ELR (cell line): ENCODE data around the gene OVCH1.

ENCODE experiments used
- DNase-seq: peaks from one replicate; pipeline ENCODE4 v3.0.0-alpha.2; 2015; ENCODE audit warnings: low read depth

The OVCH1 gene, protein sequence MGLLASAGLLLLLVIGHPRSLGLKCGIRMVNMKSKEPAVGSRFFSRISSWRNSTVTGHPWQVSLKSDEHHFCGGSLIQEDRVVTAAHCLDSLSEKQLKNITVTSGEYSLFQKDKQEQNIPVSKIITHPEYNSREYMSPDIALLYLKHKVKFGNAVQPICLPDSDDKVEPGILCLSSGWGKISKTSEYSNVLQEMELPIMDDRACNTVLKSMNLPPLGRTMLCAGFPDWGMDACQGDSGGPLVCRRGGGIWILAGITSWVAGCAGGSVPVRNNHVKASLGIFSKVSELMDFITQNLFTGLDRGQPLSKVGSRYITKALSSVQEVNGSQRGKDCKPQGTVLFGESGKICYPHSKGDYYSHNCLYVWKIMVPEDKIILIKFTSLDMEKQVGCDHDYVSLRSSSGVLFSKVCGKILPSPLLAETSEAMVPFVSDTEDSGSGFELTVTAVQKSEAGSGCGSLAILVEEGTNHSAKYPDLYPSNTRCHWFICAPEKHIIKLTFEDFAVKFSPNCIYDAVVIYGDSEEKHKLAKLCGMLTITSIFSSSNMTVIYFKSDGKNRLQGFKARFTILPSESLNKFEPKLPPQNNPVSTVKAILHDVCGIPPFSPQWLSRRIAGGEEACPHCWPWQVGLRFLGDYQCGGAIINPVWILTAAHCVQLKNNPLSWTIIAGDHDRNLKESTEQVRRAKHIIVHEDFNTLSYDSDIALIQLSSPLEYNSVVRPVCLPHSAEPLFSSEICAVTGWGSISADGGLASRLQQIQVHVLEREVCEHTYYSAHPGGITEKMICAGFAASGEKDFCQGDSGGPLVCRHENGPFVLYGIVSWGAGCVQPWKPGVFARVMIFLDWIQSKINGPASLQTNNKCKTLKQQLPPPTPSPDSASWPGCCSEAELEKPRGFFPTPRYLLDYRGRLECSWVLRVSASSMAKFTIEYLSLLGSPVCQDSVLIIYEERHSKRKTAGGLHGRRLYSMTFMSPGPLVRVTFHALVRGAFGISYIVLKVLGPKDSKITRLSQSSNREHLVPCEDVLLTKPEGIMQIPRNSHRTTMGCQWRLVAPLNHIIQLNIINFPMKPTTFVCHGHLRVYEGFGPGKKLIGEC

DNA sequence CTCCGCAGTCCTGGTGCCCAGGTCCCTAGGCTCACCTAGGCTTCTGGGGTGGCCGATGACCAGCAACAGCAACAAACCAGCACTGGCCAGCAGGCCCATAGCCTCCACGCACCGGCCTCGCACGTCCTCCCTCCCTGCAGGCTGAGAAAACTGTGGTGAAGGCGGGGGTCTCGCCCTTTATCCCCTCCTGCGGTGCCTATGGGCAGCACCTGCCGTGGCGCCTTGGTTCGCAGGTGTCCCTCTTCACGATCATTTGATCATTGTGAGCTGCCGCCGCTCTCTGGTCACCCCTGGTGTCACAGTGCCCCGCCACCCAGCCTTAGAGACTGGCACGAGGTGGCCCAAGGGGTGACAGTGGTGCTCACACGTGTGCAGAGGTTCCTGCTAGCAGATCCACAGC lies at the start of gene OVCH1:
Gene OVCH1, minus strand, starts transcription at position 99 of the 400 bp plus-strand sequence. Its CDS starts 0 bp downstream, at position 99.
- DNase-seq = no peak

DNA sequence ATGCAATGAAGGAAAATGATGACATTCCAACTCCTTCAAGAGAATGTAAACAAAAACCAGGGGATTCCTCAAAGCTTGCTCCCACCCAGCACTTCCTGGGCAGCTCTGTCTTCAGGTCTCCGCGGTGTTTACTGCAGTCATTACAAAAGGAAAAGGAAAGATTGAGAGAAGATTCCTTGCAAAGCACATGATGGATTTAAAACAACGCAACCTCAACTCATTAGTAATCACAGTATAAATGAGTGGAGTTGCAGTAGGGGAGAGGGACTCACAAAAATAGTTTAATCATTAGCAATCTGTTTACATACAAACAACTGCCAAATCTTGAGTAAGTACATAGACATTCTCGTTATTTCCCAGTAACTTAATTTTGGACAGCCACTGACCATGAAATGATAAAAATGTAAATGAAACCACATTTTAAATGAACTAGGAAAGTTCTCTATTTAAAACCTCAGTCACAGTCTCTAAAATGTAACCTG lies 49.7 kb upstream of the OVCH1 start:
- DNase-seq = no peak

DNA sequence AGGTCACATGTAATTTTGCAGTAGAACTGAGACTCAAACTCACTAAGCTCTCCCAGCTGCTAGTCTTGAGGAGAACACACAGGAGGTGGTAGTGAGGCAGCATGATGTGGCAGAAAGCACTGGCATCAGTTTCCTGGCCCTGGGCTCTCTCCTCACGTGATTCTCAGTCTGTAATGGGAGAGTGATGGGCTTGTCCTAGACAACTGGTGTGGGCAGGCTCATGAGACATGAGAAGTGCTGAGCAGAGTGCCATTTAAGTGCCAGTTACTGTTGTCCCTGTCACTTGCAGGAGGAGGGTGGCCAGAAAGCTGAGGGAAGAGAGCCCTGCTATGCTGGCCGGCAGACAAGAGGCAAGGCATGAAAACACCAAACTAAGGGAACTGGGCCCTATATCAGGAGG lies 48.5 kb upstream of the OVCH1 start:
- DNase-seq = no peak

DNA sequence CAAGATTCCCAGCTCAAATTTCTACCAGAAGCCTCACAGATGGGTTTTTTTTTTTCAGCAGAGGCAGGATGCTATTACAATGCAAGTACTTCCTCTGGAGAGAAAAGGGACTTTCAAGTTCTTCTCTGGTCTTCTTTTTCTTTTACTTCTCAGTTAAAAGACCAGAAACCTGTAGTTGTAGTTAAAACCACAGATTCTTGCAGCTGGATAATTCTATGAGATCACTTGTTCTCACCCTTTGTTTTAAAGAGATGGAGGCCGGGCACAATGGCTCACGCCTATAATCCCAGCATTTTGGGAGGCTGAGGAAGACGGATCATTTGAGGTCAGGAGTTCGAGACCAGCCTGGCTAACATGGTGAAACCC lies 47.6 kb upstream of the OVCH1 start:
- no peak for DNase-seq

DNA sequence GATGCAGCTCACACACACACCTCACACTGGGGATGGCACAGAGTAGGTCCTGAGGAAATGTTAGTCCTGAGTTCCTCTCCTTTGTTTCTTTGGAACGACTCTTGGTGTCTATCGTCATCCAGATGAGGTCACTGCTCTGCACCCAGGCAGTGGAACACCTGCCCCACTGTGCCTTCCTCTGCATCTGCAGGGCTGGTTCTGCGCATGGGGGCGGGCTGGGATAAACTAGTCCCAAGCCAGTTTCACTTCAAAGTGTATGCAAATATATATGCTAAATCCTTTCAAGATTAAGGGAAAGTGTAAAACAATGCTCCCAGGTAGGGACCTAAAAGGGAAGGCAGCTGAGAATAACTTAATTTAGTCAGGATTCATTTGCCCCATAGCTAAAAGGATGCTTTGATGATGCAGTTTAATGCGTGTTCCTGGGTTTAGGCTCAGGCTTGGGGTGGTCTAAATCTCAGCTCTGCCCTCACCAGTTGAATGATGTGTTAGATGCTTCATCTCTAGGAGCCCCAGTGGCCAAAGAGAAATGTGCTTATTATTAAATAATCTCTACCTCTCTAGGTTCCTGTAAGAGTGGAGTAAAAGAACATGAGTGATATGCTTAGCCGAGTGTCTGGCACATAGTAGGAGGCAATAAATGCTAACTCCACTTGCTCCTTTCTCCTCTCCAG lies 47.1 kb upstream of the OVCH1 start:
- DNase-seq = no peak

DNA sequence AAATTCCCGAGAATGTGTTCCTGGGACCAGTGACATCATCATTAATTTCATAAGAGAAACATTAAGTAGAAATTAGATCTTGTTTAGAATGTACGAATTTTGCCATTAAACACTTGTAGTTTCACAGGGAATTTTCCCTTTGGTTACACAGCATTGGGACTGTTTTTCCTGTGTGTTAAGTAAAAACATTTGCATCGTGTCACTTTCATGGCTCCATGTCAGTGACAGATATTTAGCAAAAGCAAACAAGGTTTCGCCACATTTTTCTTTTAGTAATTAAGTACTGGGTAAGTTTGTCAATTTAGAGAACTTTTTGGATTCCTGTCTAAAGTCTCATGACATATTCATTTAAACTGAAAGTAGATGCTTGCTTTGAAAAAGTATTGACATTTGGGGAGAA lies 45.5 kb upstream of the OVCH1 start:
- DNase-seq = no peak

DNA sequence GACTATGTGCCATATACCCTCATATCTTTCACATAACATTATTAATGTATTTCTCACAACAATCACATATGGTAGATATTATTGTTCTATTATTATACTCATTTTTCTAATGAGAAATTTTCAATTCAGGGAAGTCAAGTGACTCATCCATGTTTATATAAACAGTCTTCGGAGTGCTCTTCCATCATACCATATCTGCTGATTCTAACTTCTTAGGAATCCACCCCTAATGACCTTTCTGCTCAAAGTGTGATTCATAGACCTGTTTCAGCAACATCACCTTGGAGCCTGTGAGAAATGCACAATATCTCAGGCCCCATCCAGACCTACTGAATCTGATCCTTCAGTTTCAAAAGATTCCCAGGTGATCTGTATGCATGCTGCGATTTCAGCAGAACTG lies 39.8 kb upstream of the OVCH1 start:
- DNase-seq = no peak

DNA sequence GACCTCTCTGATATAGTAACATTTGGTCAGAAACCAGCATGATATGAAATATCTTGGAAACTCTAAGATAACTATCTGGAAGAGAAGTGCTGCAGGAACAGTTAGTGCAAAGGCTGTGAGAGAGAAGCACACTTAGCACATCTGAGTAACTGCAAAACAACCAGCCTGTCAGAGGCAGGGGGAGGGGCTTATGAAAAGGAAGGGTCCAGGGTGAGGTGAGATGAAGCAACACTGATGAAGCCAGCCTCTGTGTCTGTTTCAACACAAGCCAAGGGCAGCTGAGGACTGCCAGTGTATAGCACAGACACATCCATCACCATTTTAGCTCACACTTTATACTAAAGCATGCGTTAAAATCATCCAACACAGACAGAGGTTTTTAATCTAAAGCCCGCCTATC lies 37.4 kb upstream of the OVCH1 start:
- no peak for DNase-seq

DNA sequence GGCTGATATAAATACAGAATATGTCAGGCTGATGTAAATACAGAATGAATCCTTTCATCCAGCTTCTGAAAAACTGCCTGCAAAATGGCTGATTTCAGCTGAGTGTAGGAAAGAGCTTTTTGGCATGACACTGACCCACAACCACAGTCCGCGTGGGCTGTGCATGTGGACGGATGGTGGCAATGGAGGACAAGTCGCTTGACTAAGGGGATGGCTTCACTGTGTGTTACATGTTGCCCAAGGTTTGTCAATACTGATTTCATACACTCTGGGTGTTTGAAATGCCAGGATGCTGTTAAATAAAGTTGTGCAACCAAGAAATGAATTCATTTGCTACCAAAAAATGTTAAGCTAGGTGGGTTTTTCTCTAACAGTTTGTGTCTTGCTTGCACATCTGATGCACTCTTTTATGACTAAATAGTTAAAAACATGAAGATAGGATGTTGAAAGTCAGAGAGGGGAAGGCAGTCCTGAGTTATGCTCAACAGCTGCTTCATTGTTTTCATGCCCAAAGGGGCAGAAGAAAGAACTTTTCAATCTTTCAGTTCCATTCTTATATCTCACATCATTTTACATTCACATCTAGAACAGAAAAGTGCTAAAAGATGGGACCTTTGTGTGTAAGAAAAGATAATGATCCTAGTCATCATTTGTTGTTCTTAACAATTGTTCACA lies 36.5 kb upstream of the OVCH1 start:
- DNase-seq = no peak

DNA sequence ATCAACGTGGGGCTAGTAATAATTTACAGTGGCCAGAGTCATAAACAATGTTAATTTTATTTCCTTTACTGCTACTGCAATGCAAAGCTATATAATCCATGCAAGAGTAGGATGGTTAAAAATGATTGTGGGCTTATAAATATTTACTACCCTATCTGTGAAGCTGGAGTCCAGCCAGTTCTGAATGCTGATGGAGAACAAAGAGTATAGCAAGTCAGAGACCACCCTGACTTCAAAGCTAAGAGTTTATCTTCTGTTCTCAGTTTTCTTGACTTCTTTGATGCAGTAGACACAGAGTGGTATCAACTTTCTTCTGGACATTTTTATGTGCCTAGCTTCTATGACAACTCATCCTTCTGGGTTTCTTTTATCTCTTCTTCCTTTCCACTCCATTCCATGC lies 34.0 kb upstream of the OVCH1 start:
- no peak for DNase-seq

DNA sequence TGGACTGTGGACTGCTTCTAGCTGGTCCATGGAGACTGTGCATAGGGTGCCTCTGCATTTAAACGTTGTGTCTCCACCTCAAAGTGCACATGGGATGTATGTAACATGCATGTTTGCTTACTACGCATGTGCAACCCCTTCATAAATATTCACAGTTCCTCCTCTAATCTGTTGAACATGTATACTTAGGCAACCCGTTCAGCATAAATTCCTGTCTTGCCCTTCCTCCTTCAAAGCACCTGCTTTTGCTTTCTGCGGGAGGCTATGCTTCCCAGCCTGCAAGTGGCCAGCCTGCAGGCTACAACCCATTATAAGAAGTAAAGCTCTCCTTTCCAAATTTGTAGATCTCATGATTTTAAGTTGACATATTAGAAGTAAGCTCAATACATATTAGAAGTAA lies 33.0 kb upstream of the OVCH1 start:
- no peak for DNase-seq

DNA sequence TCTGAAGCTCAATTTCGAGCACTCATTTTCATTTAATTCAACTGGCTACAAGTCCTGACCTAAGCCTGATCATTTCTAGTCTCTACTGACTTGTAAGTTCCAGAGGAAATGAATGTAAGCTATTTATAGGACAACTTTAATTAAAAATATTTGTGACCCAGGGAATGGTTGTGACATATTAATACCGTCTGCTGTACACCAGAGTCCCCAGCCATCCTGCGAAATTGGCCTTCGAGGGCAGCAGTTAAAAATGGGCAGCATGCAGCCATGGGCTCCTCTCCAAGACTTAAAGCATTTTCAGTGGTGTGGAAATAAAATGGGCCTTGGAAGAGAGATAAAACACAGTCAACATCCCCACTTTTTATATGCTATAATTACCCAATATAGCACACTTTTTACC lies 30.7 kb upstream of the OVCH1 start:
- DNase-seq = no peak

DNA sequence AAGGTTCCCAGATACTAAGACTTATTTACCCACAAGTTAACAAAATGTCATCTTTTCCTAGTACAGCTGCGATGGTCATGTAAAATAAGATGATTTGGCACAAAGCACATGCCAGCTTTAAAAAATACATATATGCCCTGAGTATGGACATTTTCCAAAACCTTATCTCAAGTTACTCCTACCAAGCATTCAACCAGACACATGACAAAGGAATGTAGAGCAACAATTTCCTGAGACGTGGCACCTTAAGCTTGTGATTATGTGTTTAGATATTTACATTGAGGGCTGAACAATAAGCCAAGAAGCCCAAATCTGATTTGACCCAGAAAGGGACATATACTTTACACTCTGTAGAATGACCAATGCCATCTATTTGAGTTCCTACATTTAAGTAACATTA lies 24.5 kb upstream of the OVCH1 start:
- no peak for DNase-seq

DNA sequence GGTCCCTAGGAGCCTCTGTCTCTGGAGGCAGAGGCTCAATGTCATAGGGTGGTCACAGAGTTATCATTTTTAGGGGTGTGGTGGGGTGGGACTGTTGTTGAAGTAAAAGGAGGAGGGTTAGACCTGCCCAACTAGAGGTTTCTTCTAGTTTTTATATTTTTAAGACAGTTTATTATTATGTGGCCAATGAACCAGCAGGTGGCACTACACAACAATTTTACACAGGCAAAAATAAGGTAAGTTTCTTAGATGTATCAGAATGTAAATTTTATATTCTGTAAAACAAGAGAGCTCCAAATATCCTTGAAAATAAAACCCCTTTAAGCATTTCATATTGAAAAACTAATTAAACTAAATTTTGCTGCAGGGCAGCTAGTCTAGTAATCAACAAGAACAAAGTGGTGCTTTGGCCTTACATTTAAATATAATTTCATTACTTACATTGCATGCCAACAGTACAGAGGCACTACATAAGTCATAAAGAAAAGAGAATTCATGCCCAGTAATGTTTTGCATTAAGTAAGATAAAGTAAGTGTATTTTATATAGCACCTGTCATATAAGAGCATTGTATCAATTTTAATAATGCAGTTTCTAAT lies 22.2 kb upstream of the OVCH1 start:
- peak; percentile 42 for DNase-seq

DNA sequence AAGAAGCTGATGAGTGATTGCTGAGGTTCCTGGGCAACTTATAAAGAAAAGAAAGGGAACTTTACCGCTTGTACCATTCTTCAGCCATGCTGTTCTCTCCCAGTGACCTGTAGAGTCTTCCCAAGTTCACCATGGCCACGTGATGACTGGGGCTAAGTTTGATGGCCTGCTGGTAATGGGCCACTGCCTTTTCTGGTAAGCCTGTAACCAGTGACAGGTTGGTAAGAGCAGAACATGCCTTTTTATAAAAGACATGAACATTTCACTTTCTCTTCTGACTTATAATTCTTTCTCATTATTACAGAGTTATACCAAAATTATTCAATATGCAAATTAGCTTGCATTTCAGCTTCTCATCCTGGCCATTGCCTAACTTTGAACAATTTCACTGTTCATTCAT lies 20.9 kb upstream of the OVCH1 start:
- no peak for DNase-seq

DNA sequence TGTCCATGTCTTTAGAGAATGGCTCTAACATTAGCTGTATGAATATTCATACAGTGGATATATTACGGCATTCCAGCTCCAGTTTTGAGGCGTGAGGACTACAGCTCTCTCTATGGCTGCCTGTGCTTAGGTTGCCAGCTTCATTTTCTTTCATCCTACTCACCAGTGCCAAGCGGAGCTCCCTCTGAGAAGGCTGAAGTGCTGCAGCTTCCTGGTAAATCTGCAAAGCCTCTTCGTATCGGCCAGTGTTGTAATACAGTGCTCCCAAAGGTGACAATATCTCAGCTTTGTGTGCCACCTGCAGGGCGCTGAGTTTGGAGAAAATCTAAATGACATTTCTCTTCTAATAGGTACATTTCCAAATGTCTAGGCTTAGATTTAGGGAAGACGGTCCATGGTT lies 19.8 kb upstream of the OVCH1 start:
- DNase-seq = no peak

DNA sequence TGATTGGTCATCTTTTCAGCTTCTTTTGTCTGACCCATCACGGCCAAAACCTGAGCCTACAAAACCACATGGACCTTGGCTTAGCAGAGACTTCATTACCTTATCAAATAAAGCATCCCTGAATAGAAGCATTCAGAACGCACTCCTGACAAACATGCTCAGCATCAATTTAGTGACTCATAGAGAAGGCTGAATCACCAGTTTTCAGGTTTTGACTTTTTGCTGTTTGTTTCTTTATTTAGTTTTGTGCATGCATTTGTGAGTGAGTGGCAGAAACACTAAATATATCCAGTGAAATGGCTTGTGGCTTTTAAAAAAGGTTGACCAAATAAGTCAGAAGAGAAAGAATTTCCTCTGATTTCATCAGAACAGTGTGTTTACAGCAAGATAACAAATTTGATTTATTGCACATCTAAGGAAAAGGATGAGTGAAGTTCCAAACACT lies 19.0 kb upstream of the OVCH1 start:
- no peak for DNase-seq

DNA sequence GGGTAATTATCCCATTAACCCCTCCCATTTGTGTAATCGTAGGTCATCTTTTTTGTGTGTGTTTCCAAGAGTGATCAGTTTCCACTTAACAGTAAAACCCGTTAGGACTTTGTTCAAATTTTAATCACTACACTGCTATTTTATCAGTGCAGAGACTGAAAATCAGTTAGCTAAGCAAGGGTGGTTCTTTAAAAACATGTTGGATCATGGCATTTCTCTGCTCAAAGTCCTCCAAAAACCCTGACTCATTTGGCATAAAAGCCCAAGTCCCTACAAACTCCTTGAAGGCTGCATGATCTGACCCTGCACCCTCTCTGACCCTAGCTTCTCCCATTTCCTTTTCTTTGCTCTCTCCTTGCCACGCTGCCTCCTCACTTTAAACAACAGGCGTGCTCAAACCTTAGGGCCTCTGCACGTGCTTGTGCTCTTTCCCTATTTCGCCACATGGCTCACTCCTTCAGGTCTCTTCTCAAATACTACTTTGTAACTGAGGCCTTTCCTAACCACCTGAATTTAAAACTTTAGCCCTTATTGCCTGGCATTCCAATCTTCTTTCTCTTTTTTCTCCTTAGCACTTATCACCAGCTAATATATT lies 13.2 kb upstream of the OVCH1 start:
- DNase-seq = no peak

DNA sequence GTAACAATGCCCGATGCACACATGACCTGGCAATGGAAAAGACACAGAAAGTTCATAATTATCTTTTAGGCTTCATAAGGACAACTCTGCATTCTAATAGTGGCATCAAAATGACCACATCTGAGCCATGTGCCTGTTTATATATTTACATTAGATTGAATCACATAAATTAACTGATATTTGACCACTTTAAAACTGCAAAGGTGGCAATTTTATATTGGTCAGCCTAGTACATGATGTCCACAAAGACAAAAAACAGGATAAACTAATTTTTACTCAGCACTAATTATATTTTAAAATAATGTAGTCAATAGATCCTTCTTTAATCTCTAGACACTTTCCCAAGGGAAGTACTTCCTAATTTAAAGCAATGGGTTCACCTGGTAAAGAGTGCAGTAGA lies 12.0 kb upstream of the OVCH1 start:
- no peak for DNase-seq

DNA sequence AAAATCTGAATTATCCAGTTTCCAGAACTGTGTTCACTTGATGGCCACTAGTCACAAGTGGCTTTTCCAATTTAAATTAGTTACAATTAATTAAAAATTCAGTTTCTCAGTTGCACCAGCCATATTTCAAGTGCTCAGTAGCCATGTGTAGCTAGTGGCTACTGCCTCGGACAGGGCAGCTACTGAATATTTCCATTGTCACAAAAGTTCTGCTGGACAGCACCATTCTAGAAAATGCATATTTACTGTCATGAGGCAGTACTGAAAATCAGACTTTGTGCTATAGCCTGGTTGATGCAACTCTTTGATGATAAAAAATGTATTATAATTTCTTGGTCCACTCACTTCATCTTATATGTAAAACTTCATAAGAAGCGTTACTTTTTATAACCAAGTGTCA lies 11.5 kb upstream of the OVCH1 start:
- no peak for DNase-seq

DNA sequence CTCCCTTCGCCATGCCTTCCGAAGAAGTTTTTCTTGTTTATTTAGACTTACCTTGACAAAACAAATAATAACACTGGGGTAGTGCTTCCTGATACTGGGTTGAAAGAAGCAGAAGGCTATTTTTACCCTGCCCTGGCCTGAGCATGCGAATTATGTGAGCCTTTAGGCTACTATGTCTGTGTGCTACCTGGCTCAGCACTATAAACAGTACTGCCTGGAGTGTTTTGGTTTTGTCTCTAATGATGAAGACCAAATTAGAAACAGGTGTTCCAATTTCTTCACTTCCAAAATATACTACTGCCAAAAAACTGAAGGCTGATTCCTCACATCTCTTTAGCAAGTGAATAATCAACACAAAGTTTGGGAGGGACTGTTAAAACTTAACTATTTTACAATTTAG lies 7.6 kb upstream of the OVCH1 start:
- no peak for DNase-seq
